Fibroblast of lung (primary cell): ENCODE data around the gene FHAD1. TPM values are rescaled to one million over a fixed set of nuclear protein-coding genes. Genes with fewer than 3 reads are reported as not detected.
"Not testable (repeated sequence)": the region's sequence is repeated elsewhere in the genome, so short reads cannot be mapped to it uniquely, and the experiment has no call there.

ENCODE experiments used
- DNase-seq, 2 donors: peaks; one replicate each; pipeline versions ENCODE4 v3.0.0 to v3.0.0-alpha.2; 2010; ENCODE audit warnings: low read depth in 2 of 2
- H2AFZ ChIP-seq: 2 replicates; pipeline ENCODE4 v1.5.1; 2012; ENCODE audit warnings: low read length, control low read depth, inconsistent platforms
- H3K27ac ChIP-seq: 2 replicates; pipeline ENCODE4 v1.5.1; 2011; ENCODE audit warnings: low read length, control low read depth; ENCODE audit not compliant: insufficient read depth
- H3K27me3 ChIP-seq: 2 replicates; pipeline ENCODE4 v1.5.1; 2011; ENCODE audit warnings: mild to moderate bottlenecking, low read length; ENCODE audit not compliant: control insufficient read depth, insufficient read depth
- H3K36me3 ChIP-seq: 2 replicates; pipeline ENCODE4 v1.5.1; 2011; ENCODE audit warnings: low read length; ENCODE audit not compliant: control insufficient read depth, insufficient read depth
- H3K4me1 ChIP-seq: 2 replicates; pipeline ENCODE4 v1.5.1; 2011; ENCODE audit warnings: low read length; ENCODE audit not compliant: control insufficient read depth, insufficient read depth; ENCODE audit errors: extremely low read depth
- H3K4me2 ChIP-seq: 2 replicates; pipeline ENCODE4 v1.5.1; 2011; ENCODE audit warnings: low read length, control low read depth; ENCODE audit not compliant: insufficient read depth; ENCODE audit errors: extremely low read depth
- H3K4me3 ChIP-seq, 4 experiments: fragments of 200-600 bp in 1 of 4; sonication (generic) in 1 of 4; replicated peaks in 1 of 4; 2 replicates each; pipeline ENCODE4 v1.5.1; 2011 to 2016; ENCODE audit warnings: low read length in 4 of 4, low read depth in 3 of 4, mild to moderate bottlenecking in 3 of 4, control low read depth in 2 of 4, inconsistent platforms in 1 of 4, mixed read lengths in 1 of 4; ENCODE audit not compliant: insufficient read depth in 1 of 4; ENCODE audit errors: control extremely low read depth in 1 of 4
- H3K79me2 ChIP-seq: 2 replicates; pipeline ENCODE4 v1.5.1; 2012; ENCODE audit warnings: mild to moderate bottlenecking, low read length, inconsistent platforms; ENCODE audit not compliant: control insufficient read depth, insufficient read depth
- H3K9ac ChIP-seq: 2 replicates; pipeline ENCODE4 v1.5.1; 2011; ENCODE audit warnings: mild to moderate bottlenecking, low read length, control low read depth; ENCODE audit not compliant: insufficient read depth
- H3K9me3 ChIP-seq: 2 replicates; pipeline ENCODE4 v1.5.1; 2012; ENCODE audit warnings: low read depth, low read length; ENCODE audit not compliant: control insufficient read depth, insufficient read depth
- H4K20me1 ChIP-seq: 2 replicates; pipeline ENCODE4 v1.5.1; 2011; ENCODE audit warnings: low read length; ENCODE audit not compliant: control insufficient read depth, insufficient read depth; ENCODE audit errors: extremely low read depth
- CTCF ChIP-seq, 2 donors: IDR thresholded peaks in 1 of 2; conservative IDR thresholded peaks in 1 of 2; 1 replicate in 1 of 2; 2 replicates in 1 of 2; pipeline ENCODE4 v1.5.1; 2011 to 2012; ENCODE audit warnings: low read length in 2 of 2, control low read depth in 1 of 2, inconsistent platforms in 1 of 2, low read depth in 1 of 2, mild to moderate bottlenecking in 1 of 2
- EZH2 ChIP-seq: IDR thresholded peaks from 2 replicates; pipeline ENCODE4 v1.5.1; 2012; ENCODE audit warnings: low read length, control low read depth, mild to moderate bottlenecking; ENCODE audit errors: missing control alignments
- polyA plus RNA-seq, 2 donors: library from polyadenylated mRNA; depleted of rRNA in 1 of 2; stranded (reverse) in 1 of 2; unstranded in 1 of 2; fragments of >200 nt; gene quantifications; 2 replicates each; pipeline ENCODE4 v1.2.1, GENCODE V29; 2011 to 2012; ENCODE audit warnings: missing spikeins in 1 of 2
- total RNA-seq: library from RNA; depleted of rRNA; stranded (reverse); fragments of >200 nt; gene quantifications from 2 replicates; pipeline ENCODE4 v1.2.1, GENCODE V29; 2014

FHAD1 gene
- total and polyA plus RNA-seq, 2 donors (not counting 1 experiment from before 2014, with no cell fraction given): 0.09 to 0.66 TPM

- Histone ChIP-seq H3K36me3 (no peaks in the 10 kb centered on the region), H3K9me3 (no peaks in the 10 kb centered on the region), H3K27me3 (no peaks in the 10 kb centered on the region), H3K79me2 (no peaks in the 10 kb centered on the region), H3K9ac (no peak overlapping the region), H2AFZ (no peak overlapping the region), H4K20me1 (no peaks in the 10 kb centered on the region), H3K27ac (no peak overlapping the region), H3K4me2 (no peak overlapping the region), H3K4me3 (no peak overlapping the region), H3K4me1 (peaks cover 14% of the 10 kb centered on the region)
- no peak for DNase-seq
- TF ChIP-seq CTCF (conservative IDR thresholded peaks at IDR 0.05 in 1 of 2, IDR thresholded peaks at IDR 0.05 in 1 of 2; ENCODE audit: low read depth in 1 of 2, low read length in 2 of 2) (no peak), EZH2 (no peak)
Observed at GRCh38 chr1:15371610-15372545, 124.9 kb downstream of the FHAD1 start.

- H3K4me3 ChIP-seq: no peak overlapping the region
- TF ChIP-seq EZH2 (no peak), CTCF (conservative IDR thresholded peaks at IDR 0.05 in 1 of 2, IDR thresholded peaks at IDR 0.05 in 1 of 2; ENCODE audit: low read depth in 1 of 2, low read length in 2 of 2) (no peak)
- H3K9ac ChIP-seq: no peak overlapping the region
- no peaks in the 10 kb centered on the region for H3K4me1 ChIP-seq
- no peak overlapping the region for H3K4me2 ChIP-seq
- no peak for DNase-seq
- H3K27me3 ChIP-seq: peaks cover 16% of the 10 kb centered on the region
- H4K20me1 ChIP-seq: no peaks in the 10 kb centered on the region
- H3K27ac ChIP-seq: no peak overlapping the region
- H3K9me3 ChIP-seq: no peaks in the 10 kb centered on the region
- H3K36me3 ChIP-seq: no peaks in the 10 kb centered on the region
- no peak overlapping the region for H2AFZ ChIP-seq
- H3K79me2 ChIP-seq: no peaks in the 10 kb centered on the region
Observed at GRCh38 chr1:15378729-15379128, 131.7 kb downstream of the FHAD1 start.

GRCh38 chr1:15379151-15379550 is 132.1 kb downstream of the FHAD1 start:
- H3K9me3 ChIP-seq, H3K4me1 ChIP-seq: not testable (repeated sequence)

More at GRCh38 chr1:15379151-15379550, 132.1 kb downstream of the FHAD1 start:
- not testable (repeated sequence) for H3K4me2 ChIP-seq, DNase-seq, H3K9ac ChIP-seq, H2AFZ ChIP-seq, H4K20me1 ChIP-seq, H3K4me3 ChIP-seq, H3K79me2 ChIP-seq, H3K27ac ChIP-seq, H3K36me3 ChIP-seq
- H3K27me3 ChIP-seq: peaks cover 16% of the 10 kb centered on the region
